Stimulated activated CD8-positive, alpha-beta memory T cell treated with anti-CD3 and anti-CD28 coated beads, Interleukin-2, amount 100 ng/mL, for 48 hours (primary cell): ENCODE results near the gene CLCN5.

ENCODE experiments used
- DNase-seq, 2 donors: peaks; one replicate each; pipeline ENCODE4 v3.0.0-alpha.2; 2020; ENCODE audit warnings: low read depth in 2 of 2

CLCN5 gene

DNA sequence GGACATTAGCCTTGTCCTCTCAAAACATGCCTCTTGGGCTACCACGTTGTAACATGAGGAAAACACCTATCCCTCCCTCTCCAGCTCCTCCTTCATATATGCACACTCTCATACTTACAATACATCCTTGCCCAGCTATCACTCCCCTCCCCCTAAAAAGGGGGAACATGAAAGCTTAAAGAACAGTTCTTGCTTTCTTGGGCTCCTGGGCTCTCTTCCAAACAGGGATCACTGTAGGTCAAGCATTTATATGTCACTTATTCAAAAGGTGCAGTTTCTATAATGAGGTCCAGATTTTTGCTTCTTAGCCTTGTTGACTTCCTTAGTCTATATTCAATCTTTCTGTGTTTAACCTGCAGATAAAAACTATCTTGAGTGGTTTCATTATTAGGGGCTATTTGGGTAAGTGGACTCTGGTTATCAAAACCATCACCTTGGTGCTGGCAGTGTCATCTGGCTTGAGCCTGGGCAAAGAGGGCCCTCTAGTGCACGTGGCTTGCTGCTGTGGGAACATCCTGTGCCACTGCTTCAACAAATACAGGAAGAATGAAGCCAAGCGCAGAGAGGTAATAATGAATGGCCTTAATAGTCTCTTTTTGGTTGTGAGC lies 159.0 kb downstream of the CLCN5 start:
- DNase-seq: no peak

DNA sequence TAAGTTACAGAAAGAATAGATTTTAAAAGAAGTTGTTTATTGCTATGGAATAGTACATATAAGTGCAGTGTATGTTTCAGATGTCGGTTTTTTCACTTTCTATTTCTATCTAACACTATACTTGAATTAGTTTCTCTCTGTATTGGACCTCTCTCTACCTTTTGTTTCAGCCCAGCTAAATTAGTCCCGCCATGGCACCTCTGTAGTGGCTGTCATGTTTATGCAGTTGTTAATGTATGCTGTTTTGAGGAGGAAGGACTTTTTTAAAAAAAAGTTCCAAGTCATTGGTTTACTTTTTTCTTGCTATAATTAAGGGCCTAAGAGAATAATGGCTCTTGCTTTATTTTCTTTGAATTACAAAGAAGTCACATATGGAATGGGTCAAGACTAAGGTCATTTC lies 160.3 kb downstream of the CLCN5 start:
- DNase-seq: no peak

DNA sequence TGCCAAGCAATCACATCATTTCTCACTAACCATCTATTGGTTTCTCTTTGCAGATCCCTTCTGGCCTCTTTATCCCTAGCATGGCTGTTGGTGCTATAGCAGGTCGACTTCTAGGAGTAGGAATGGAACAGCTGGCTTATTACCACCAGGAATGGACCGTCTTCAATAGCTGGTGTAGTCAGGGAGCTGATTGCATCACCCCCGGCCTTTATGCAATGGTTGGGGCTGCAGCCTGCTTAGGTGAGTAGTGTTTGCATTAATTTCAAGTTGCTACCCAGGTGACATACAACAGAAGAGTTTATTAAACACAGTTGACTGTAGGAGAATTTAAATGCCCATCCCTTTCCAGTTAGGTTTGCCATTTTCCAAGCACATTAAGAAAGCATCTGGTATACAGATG lies 166.2 kb downstream of the CLCN5 start:
- no peak for DNase-seq

DNA sequence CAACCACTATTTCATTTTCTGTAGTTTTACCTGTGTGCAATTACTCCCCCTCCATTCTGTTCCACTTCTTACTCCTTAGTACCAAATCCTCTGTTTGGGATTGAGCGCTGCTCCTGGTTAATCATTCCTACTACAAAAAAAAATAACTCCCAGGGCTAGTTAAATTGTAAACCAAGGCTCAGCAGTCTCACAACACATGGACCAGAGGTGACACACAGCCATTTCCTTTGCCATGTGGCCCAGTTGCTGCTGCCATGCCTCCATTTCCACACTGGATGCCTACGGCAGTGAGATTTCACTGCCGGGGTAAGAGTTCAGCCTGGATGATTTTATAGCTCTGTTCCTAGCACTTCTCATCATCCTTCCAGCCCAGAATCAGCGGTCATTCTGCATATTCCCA lies 171.2 kb downstream of the CLCN5 start:
- no peak for DNase-seq

DNA sequence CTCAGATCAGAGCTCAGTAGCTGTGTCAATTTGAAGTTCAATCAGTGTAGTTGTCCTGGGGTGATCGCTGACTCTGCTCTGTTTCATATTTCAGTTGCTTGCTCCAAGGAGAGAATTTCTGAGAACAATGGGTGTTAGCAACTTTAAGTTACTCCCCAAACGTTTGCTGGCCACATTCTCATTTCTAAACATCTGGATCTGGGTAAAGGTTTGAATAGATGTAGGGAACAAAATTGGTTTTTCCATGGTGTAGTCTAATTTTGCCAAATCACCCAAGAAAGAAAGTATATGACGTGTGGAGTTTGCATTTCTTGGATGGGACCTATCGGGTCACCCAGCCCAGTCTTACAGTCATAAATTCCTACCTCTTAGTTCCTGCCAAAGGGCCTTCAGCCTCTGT lies 174.7 kb downstream of the CLCN5 start:
- DNase-seq: no peak

DNA sequence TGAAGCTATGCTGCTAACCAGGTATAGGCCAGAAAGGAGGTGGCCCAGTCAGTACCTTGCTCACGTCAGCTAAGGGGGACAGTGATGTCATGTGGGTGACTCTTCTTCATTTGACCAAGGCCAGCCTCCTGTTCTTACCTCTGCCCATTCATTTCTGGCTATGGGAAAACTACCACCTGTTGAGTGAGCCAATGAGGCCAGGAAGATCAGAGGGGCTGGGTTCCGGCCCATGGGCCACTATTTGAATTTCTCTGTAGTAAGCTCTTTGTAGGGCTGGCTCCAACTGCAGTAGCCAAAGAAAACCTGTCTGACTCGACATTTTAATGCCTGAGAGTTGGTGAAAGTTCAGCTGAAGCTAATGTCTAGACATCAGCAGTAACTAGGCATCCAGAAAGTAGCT lies 175.8 kb downstream of the CLCN5 start:
- DNase-seq: no peak

DNA sequence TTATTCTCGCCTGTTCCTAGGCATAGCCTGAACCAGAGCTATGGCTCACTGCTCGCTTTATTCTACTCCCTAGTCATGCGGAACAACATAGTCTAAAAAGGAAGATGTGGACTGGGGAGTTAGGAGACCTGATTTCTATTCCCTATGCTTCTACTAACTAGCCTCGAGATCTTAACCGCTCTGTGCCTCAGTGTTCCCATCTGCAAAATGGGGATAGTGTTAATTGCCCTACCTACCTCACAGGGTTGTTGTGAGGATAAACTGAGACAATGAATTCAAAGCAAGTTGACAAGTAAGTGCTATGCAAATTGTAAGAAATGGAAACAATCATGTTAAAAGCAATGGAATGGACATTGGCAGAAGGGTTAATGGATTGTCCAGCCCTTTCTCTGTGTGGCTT lies 176.4 kb downstream of the CLCN5 start:
- DNase-seq: no peak

DNA sequence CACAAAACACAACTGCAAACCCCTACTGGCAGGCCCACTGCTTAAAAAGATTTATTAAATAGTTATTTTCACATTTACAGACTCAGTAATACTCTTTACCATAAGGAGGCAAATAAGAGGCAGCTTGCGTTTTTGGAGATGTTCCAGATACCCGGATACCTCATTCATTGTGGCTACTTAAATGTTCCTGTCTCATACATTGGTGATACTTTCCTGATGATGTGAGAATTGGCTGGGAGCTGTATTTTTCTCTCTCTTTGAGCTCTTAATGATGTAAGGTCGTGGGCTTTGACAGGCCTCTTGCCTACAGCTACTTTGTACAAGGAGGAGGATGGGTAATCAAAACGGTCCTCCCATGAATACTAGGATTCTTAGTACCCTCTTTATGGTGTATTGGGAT lies 176.9 kb downstream of the CLCN5 start:
- DNase-seq: no peak

DNA sequence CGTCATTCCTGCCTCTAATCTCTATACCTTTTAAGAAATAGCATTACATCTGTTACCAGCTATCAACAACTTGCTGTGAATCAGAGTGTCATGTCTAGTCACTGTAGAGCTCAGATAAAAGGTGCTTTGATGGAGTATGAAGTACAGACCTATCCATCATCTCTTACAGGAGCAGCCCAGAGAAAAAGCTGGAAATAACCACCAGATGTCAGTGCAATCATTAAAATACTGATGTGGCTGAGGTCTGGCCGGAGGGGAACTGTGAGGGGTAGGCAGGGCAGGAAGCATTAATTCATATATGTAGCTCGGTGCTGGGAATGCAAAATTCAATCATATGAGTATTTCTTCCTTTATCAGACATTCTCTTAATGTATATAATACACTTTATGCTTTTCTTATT lies 177.8 kb downstream of the CLCN5 start:
- DNase-seq: no peak

DNA sequence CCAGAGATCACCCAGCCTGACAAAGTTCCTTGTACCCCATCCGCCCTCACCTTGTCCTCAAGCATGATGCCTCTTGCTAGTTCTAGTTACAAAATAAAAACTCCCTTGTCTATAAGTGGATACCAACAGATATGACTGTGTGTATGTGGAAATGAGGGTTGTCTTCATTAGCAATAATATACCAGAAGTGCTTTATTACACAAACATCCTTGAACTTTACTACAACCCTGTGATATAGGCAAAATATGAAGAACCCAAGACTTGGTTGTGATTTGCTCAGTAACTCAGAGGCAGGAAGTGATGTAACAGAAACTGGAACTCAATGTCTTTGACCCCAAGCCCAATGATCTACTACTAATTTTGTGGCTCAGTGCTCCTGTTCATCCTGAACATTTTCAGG lies 180.8 kb downstream of the CLCN5 start:
- DNase-seq: no peak

DNA sequence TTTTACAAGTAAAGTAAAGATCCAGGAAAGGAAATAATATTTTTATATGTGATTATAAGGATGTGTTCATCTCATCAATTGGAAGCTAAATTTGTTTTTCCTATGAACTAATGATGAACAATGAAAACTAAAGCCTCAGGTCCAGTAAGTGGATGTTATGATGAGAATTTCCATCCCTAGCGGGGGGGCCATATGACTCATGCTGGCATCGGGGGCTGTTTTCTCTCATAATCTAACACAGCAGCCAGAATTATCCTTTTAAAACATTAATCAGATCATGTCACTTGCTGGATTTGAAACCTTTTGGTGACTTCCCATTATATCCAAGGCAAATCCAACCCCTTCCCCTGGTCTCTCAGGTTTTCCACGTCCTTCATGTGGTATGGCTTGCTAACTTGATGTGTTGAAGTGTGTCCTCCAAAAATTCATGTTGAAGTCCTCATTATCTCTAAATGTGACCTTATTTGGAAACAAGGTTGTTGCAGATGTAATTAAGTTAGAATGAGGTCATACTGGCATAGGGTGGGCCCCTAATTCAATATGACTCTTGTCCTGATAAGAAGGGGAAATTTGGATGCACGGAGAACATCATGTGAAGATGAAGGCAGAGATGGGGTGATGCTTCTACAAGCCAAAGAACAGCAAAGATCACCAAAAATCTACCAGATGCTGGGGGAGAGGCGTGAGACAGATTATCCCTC lies 181.6 kb downstream of the CLCN5 start:
- DNase-seq: no peak

DNA sequence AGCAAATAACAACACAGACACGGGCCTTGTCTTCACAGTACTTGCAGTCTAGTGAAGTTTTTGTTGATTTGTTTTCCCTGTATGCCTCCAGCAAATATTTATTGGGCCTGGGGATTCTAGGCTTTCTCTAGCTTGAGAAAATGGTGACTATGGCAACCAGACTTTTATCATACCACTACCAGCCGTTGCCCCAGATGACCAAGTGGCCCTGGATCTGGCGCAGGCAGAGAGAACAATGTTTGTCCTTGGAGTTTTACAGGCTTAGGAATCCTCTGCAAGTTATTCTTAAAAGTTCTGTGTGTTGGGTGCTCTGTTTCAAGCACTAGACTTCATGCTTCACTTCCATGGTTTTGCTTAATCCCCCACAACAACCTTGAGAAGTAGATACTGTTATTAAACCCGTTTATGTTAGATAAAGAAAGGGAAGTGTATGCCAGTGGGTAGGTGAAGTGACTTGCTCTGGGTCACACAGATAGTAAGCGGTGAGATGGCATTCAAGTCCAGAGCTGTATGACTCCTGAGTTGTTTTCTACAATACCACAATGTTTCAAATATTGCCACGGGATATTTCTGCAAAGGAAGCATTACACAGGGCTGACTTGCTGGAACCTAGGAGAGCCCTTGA lies 183.8 kb downstream of the CLCN5 start:
- no peak for DNase-seq

DNA sequence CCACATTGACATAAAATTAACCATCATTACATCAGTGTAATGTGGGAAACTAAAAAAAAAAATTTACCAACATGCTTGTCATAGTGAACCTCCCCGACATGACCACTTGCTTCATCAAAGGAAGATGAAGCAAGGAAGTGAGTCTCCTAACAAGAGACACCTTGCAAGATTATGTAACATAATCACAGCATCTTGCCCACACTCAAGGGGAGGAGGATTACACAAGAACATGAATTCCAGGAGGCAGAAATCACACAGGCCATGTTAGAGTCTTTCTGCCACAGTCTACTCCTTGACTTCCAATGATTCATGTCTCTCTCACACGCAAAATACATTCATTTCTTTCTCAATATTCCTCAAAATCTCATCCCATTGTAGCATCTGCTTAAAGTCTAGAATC lies 185.1 kb downstream of the CLCN5 start:
- DNase-seq: no peak

DNA sequence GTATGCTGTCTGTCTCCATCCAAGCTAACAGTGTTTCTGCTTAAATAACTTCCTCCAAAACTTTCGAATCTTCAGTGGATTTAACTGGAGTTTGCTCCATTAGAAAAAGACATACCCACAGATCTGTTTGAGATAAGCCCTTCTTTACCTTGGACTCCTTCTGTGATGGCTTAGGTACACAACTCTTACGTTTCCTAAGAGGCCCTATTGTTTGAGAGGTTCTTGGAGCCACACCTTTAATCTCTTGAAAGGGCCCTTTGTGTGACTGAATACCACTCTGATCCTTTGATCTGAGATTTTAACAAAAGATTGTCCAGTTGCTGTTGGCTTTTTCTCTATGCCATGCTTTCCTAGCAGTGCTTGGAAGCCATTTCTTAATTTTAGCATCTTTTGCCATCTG lies 185.9 kb downstream of the CLCN5 start:
- no peak for DNase-seq

DNA sequence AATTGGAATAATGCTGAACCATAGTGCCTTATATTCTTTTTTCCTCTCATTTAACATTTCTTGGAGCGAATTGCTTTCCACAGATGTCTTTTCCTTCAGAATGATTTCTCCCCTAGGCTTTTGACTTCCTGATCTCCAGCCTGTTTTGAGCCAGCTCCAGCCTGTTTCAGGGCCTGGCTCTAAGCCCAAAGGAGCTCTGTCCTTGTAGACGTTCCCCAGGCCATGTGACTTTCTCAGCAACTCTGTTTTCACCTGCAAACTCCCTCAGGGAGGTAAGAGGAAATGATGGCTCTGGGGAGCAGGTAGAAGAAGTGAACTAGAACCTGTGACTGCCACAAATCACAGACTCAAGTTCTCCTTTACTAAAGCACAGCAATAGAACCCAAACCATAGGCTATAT lies 189.3 kb downstream of the CLCN5 start:
- no peak for DNase-seq

DNA sequence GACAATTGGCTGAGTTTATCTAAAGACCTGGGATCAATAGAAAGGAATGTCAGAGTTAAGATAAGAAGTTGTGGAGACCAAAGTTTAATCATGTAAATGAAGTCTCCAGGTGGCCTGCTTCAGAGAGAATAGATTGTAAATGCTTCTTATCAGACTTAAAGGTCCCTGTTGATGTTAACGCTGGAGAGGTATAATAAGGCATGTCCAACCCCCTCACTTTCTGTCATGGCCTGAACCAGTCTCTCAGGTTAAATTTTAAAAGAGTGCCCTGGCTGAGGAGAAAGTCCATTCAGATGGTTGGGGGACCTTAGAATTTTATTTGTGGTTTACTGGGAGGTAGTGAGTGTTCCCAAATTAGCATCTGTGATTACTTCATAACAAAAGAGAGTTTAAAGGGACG lies 191.7 kb downstream of the CLCN5 start:
- DNase-seq: no peak

DNA sequence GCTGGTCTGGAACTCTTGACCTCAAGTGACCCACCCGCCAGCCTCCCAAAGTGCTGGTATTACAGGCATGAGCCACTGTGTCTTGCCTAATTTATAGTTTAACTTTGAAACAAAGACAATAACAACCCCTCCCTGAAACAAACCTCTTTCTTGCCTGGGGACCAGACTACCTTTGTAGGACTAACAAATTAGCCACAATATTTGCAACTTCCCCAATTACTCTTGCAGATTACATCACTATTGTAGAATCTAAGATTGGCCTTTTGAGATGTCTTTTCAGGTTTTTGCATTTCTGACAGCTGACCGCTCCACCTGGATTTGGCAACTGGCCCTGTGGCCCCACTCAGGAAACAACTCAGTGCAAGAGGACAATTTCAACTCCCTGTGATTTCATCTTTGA lies 193.6 kb downstream of the CLCN5 start:
- DNase-seq: no peak

DNA sequence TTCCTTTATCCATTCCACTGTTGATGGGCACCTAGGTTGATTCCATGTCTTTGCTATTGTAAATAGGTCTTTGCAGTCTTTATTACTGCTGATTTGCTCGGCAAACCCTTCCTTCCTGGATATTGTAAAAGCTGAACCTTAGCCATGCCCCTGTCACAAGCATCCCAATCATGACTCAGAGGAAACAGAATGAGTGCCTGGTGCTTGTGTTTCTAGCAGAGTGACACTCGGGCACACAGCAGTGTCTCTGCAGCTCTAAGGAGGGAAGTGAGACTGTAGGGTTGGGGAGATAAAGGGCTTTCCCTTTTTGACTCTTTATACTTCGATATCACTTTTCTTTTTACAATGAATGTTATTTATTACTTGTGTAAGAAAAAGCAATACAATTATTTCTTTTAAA lies 195.1 kb downstream of the CLCN5 start:
- no peak for DNase-seq

DNA sequence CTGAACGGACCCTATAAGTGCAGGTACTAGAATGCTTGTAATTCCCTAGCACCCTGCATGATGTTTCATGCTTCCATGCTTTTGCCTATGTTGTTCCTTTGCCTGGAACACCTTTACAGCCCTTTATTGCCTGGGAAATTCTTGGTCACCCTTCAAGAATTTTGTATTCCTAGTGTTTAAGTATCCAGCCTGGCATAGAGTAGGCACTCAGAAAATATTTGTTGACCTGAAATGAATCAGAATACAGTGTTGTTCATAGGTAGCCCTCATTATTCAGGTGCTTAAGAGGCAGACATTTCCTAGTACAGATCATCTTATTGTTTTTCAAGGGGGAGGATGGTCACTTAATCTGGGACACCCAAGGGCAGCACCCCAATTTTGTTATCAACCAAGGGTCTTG lies 203.1 kb downstream of the CLCN5 start:
- DNase-seq: no peak

DNA sequence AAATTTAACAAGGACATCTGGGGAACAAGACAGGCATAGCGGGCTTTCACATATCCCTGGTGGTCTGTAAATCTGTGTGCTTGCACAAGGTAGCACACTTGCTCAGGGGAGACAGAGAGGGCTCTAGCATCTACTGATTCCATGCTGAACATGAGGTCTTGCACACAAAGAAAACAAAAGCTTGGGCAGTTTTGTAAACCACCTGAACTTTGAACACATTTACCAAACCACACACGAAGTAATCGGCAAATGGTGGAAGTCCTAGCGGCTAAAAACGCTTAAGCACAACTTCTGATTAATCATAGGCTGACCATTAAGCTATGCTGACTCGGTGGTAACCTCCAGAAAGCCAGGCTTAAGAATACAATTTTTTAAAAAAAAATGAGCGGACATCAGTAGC lies 225.6 kb downstream of the CLCN5 start:
- DNase-seq: no peak
